Subcutaneous abdominal adipose tissue (tissue), 5 donors: ENCODE data around the gene ZNF610.
"Not testable (repeated sequence)": the region's sequence is repeated elsewhere in the genome, so short reads cannot be mapped to it uniquely, and the experiment has no call there.

ENCODE experiments used
- H3K27ac ChIP-seq: one replicate; pipeline ENCODE4 v1.7.0; 2013; ENCODE audit warnings: low read depth, mild to moderate bottlenecking, inconsistent platforms, low read length, moderate library complexity
- H3K27me3 ChIP-seq, 5 donors: one replicate each; pipeline ENCODE4 v1.7.0; 2013; ENCODE audit warnings: low read length in 5 of 5, inconsistent platforms in 1 of 5; ENCODE audit not compliant: control insufficient read depth in 5 of 5, insufficient read depth in 4 of 5
- H3K36me3 ChIP-seq, 5 donors: one replicate each; pipeline ENCODE4 v1.7.0; 2013; ENCODE audit warnings: low read length in 5 of 5; ENCODE audit not compliant: control insufficient read depth in 5 of 5, insufficient read depth in 5 of 5
- H3K4me1 ChIP-seq, 5 donors: one replicate each; pipeline ENCODE4 v1.7.0; 2013; ENCODE audit warnings: low read length in 5 of 5, mild to moderate bottlenecking in 3 of 5, moderate library complexity in 1 of 5; ENCODE audit not compliant: control insufficient read depth in 5 of 5, insufficient read depth in 5 of 5
- H3K4me3 ChIP-seq, 5 donors: one replicate each; pipeline ENCODE4 v1.7.0; 2013; ENCODE audit warnings: low read length in 5 of 5, low read depth in 1 of 5
- H3K9ac ChIP-seq, 5 donors: one replicate each; pipeline ENCODE4 v1.7.0; 2013; ENCODE audit warnings: low read length in 5 of 5, mild to moderate bottlenecking in 4 of 5, moderate library complexity in 3 of 5
- H3K9me3 ChIP-seq, 5 donors: one replicate each; pipeline ENCODE4 v1.7.0; 2013; ENCODE audit warnings: low read length in 5 of 5; ENCODE audit not compliant: control insufficient read depth in 5 of 5
- donor health status: healthy.
- donor health status: healthy.
- donor health status: healthy.
- donor health status: healthy.
- donor health status: healthy.

ZNF610 gene

GRCh38 chr19:52331757-52332156, 4.3 kb upstream of the ZNF610 start:
- H3K27me3 ChIP-seq: no peaks in the 10 kb centered on the region
- no peak overlapping the region for H3K27ac ChIP-seq
- H3K4me1 ChIP-seq: peaks cover 0 to 9% (median 6%) of the 10 kb centered on the region in 5 donors
- H3K9me3 ChIP-seq: peaks cover 36 to 84% (median 71%) of the 10 kb centered on the region in 5 donors
- no peaks in the 10 kb centered on the region for H3K36me3 ChIP-seq
- H3K4me3 ChIP-seq: peak overlapping the region; percentile 19 to 48 (median 44)
- no peak overlapping the region for H3K9ac ChIP-seq

DNA sequence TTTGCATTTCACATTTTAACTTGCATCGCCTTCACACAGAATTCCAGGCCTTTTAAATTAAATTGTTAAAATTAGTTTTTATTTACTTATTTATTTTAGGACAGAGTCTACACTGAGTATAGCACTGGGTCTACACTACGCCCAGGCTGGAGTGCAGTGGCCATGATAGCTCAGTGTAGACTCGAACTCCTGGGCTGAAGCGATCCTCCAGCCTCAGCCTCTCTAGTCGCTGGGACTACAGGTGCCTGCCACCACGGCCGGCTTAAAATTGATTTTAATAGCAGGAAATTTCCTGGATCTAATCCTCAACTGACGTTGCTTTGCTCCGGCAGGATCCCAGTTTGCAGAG, 301 bp upstream of the ZNF610 start:
- Histone ChIP-seq H3K4me3 (peak overlapping the region; percentile 88 to 95 (median 89)), H3K4me1 (peaks cover 0 to 15% (median 10%) of the 10 kb centered on the region in 5 donors), H3K9me3 (peaks cover 20 to 54% (median 40%) of the 10 kb centered on the region in 5 donors), H3K27ac (no peak overlapping the region), H3K9ac (peak overlapping the region in 2 of 5 donors; percentile 88 to 92), H3K36me3 (no peaks in the 10 kb centered on the region), H3K27me3 (no peaks in the 10 kb centered on the region)

- Histone ChIP-seq H3K4me1 (peaks cover 0 to 15% (median 10%) of the 10 kb centered on the region in 5 donors), H3K9me3 (peaks cover 9 to 43% (median 29%) of the 10 kb centered on the region in 5 donors), H3K27ac (peak overlapping the region; percentile 57), H3K9ac (peak overlapping the region in 4 of 5 donors; percentile 88 to 92 (median 89)), H3K27me3 (no peaks in the 10 kb centered on the region), H3K4me3 (peak overlapping the region; percentile 88 to 95 (median 89)), H3K36me3 (no peaks in the 10 kb centered on the region)
These were observed 843 bp downstream of the ZNF610 start for GRCh38 chr19:52336791-52337381.

DNA sequence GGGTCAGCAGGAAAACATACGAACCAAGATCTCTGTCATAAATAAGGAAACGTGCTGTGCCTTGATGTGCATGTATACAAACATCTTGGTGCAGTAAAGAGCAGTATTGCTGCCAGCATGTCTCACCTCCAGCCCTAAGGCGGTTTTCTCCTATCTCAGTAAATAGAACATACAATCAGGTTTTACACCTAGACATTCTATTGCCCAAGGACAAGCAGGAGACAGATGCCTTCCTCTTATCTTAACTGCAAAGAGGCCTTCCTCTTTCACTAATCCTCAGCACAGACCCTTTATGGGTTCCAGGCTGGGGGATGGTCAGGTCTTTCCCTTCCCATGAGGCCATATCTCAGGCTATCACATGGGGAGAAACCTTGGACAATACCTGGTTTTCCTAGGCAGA, 3.0 kb downstream of the ZNF610 start:
- not testable (repeated sequence) for H3K9ac ChIP-seq, H3K4me3 ChIP-seq, H3K36me3 ChIP-seq, H3K27me3 ChIP-seq, H3K27ac ChIP-seq
- H3K4me1 ChIP-seq: peaks cover 0 to 15% (median 10%) of the 10 kb centered on the region in 5 donors
- H3K9me3 ChIP-seq: peaks cover 0 to 22% (median 10%) of the 10 kb centered on the region in 5 donors

GRCh38 chr19:52343548-52343947, 7.5 kb downstream of the ZNF610 start:
- Histone ChIP-seq H3K9me3 (peaks cover 0 to 10% (median 5%) of the 10 kb centered on the region in 5 donors), H3K9ac (no peak overlapping the region), H3K4me1 (peaks cover 0 to 3% (median 0%) of the 10 kb centered on the region in 5 donors), H3K36me3 (peaks cover 5 to 8% (median 7%) of the 10 kb centered on the region in 5 donors), H3K27me3 (no peaks in the 10 kb centered on the region), H3K4me3 (no peak overlapping the region), H3K27ac (no peak overlapping the region)

DNA sequence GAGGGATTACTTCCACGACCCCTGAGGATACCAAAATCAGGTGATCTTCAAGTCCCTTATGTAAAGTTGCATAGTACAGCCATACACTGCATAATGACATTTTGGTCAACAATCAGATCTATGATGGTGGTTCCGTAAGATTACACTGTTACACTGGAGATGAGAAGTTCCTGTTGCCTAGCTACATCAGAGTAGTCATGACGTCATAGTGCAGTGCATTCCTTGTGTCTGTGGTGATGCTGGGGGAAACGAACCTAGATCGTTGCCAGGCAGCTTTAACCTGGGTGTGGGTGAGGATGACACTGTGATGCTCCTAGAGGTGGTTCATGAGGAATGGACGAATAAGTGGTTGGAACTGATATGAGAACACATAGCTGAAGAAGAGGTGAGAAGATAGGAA, 9.1 kb downstream of the ZNF610 start:
- H3K27ac ChIP-seq: no peak overlapping the region
- H3K4me1 ChIP-seq: peaks cover 0 to 3% (median 0%) of the 10 kb centered on the region in 5 donors
- no peak overlapping the region for H3K4me3 ChIP-seq
- no peak overlapping the region for H3K9ac ChIP-seq
- peaks cover 8 to 20% (median 13%) of the 10 kb centered on the region in 5 donors for H3K36me3 ChIP-seq
- H3K27me3 ChIP-seq: no peaks in the 10 kb centered on the region
- peaks cover 0 to 16% (median 4%) of the 10 kb centered on the region in 5 donors for H3K9me3 ChIP-seq

DNA sequence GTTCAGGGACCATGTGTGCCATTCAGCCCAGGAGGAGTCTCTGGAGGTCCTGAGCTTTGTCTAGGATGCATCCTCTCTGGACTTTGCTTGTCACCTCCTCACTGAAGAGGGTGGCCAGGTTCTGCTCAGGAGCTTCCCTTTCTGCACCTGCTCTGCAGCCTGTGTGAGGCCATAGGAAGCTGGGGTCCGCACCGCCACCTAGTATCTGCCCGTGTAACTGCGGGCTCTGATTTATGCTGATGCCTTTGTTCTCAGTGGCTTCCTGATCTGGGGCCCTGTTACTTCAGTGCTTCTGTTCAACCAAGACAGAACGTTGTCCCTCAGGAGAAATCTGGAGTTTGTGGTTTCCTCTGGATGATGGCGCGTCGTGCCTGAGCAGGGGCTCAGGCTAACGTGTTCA, 15.5 kb downstream of the ZNF610 start:
- Histone ChIP-seq H3K36me3 (peaks cover 18 to 51% (median 31%) of the 10 kb centered on the region in 5 donors), H3K4me1 (no peaks in the 10 kb centered on the region), H3K27ac (no peak overlapping the region), H3K27me3 (no peaks in the 10 kb centered on the region), H3K9me3 (peaks cover 4 to 19% (median 14%) of the 10 kb centered on the region in 5 donors), H3K4me3 (no peak overlapping the region), H3K9ac (no peak overlapping the region)

GRCh38 chr19:52366414-52366824, 30.4 kb downstream of the ZNF610 start:
- peak overlapping the region in 4 of 5 donors; percentile 24 to 51 (median 36) for H3K4me3 ChIP-seq
- no peak overlapping the region for H3K27ac ChIP-seq
- no peak overlapping the region for H3K9ac ChIP-seq
- H3K36me3 ChIP-seq: peaks cover 8 to 21% (median 12%) of the 10 kb centered on the region in 5 donors
- H3K27me3 ChIP-seq: no peaks in the 10 kb centered on the region
- H3K4me1 ChIP-seq: peaks cover 0 to 17% (median 12%) of the 10 kb centered on the region in 5 donors
- H3K9me3 ChIP-seq: peaks cover 24 to 71% (median 54%) of the 10 kb centered on the region in 5 donors

DNA sequence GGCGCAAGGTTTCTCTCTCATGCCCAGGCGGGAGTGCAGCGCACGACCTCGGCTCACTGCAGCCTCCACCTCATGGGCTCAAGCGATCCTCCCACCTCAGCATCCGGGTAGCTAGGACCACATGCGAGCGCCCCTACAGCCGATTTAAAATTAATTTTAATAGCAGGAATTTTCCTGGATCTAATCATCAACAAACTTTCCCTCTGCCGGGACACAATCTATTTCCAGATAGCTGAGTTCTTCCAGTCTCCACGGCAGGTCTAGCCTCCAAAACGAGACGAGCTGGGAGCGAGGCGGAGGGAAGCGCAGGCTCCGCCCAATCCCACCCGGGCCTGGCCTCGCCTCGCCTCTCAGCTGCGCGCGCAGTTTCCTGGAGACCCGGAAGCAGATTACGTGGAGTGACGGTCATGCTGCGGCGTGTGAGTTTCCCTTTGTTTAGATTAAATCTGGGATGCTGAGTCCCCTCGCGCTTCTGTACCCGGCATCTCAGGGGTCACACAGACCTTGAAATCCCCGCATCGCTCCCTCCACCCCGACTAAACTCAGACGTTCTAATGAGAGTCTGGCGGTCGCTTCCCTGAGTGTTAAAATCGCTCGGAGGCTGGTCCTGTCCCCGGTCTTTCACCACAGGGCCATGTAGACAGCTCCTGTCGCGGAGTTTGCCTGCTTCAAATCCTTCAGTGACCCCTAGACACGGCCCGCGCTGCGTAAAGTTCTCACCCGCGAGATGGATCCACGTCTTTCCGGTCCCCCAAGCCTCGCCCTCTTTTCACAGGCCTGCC, 33.7 kb downstream of the ZNF610 start, which contains the start of gene ZNF880:
ZNF880 (plus strand) TSS at position 365 of the 782 bp plus-strand sequence; CDS start at position 408, 43 bp downstream.
- Histone ChIP-seq H3K9ac (peak within 1 kb of the TSS; percentile 88 to 97 (median 91)), H3K9me3 (peaks cover 20 to 51% (median 37%) of the 10 kb centered on the region in 5 donors), H3K4me3 (peak within 1 kb of the TSS; percentile 91 to 99 (median 95)), H3K4me1 (peaks cover 0 to 17% (median 12%) of the 10 kb centered on the region in 5 donors), H3K27me3 (no peaks in the 10 kb centered on the region), H3K27ac (peak within 1 kb of the TSS; percentile 88), H3K36me3 (peaks cover 20 to 29% (median 24%) of the 10 kb centered on the region in 5 donors)

- Histone ChIP-seq H3K9me3 (peaks cover 17 to 45% (median 31%) of the 10 kb centered on the region in 5 donors), H3K9ac (peak overlapping the region; percentile 88 to 97 (median 91))
These were observed 34.3 kb downstream of the ZNF610 start for GRCh38 chr19:52370341-52370710.

More at GRCh38 chr19:52370341-52370710, 34.3 kb downstream of the ZNF610 start:
- Histone ChIP-seq H3K27ac (peak overlapping the region; percentile 88), H3K4me3 (peak overlapping the region; percentile 91 to 99 (median 95)), H3K36me3 (peaks cover 20 to 32% (median 25%) of the 10 kb centered on the region in 5 donors), H3K4me1 (peaks cover 0 to 17% (median 12%) of the 10 kb centered on the region in 5 donors), H3K27me3 (no peaks in the 10 kb centered on the region)
